GM18520 (cell line): ENCODE data around the gene CTU2.

Experiments used
- ATAC-seq: cut with Tn5 transposase; IDR thresholded peaks from one replicate; pipeline ENCODE4 v1.9.1; 2021; ENCODE audit not compliant: unreplicated experiment

CTU2 gene

DNA sequence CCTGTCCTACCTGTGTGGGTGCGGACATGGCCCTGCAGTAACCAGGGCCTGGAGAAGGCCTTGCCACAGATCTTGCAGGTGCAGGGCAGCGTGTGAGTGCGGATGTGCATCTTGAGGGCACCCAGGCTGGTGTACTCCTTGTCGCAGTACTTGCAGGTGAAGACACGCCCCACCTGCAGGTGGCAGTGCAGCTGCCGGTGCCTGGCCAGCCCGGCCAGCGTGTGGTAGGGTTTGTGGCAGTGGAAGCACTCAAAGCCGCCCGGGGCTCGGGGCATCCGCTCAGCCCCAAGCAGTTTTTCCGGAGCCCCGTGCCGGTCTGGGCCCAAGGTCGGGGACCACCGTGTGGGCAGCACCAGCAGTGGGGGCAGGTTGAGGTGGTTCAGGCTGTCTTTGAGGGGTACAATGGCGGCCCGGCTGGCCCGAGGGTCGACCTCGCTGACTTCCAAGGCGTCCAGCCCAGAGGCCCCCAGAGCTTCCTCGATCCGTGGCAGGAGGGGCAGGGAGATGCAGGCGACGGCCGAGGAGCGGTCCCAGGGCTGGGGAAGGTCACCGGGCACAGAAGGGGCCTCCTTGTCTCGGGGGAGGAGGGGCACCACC is 25.1 kb upstream of the CTU2 start:
- no peak for ATAC-seq

DNA sequence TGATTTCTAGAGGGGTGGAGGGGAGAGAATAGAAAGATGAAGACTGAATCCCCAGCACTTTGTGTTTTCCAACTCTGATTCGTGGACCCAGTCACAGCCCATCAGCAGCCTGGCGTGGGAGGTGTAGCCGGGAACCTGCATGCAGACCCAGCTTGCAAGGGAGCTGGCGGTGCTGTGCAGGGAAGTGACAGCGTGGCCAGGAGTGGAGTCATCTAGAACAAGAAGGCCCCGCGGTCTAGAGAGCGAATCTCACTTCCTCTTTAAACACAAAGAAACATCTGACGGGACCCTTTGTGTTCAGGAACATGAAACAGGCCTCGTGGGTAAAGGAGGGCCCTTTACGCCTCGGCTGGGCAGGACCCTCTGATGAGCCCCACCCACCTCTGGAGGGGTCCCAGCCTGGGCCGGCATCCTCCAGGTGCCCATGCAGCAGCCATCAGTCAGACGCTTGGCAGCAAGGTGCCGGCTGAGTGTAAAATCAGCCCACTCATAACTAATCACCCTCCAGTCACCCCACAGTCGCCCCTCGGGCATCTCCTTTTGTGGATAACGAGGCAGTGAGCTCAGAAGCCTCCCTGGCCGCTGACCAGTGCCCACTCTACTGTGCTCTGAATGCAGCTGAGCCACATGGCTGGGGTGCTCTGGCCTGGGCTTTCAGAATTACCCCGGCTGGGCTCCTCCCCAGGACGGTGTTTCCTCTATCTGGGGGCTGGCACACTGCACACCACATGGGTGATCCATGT is 24.4 kb upstream of the CTU2 start:
- peak; percentile 38 for ATAC-seq

DNA sequence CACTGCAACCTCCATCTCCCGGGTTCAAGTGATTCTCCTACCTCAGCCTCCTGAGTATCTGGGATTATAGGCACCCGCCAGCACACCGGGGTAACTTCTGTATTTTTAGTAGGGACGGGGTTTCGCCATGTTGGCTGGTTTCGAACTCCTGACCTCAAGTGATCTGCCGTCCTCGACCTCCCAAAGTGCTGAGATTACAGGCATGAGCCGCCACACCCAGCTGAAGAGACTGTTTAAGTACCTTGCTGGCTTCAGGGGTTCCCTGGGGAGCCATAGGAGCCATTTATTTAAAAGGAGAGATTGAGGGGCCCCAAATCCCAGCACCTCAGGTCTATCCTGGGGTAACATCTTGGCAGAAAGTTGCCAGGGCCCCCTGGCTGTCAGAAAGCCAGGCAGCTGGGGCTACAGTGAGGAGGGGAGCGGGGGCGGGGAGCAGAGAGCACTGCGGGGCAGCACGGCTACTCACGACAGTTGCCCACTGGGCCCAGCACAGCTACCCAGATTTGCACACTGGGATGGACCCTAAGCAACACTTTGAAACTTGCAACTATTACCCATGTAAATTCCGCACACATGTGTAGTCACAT is 21.6 kb upstream of the CTU2 start:
- no peak for ATAC-seq

DNA sequence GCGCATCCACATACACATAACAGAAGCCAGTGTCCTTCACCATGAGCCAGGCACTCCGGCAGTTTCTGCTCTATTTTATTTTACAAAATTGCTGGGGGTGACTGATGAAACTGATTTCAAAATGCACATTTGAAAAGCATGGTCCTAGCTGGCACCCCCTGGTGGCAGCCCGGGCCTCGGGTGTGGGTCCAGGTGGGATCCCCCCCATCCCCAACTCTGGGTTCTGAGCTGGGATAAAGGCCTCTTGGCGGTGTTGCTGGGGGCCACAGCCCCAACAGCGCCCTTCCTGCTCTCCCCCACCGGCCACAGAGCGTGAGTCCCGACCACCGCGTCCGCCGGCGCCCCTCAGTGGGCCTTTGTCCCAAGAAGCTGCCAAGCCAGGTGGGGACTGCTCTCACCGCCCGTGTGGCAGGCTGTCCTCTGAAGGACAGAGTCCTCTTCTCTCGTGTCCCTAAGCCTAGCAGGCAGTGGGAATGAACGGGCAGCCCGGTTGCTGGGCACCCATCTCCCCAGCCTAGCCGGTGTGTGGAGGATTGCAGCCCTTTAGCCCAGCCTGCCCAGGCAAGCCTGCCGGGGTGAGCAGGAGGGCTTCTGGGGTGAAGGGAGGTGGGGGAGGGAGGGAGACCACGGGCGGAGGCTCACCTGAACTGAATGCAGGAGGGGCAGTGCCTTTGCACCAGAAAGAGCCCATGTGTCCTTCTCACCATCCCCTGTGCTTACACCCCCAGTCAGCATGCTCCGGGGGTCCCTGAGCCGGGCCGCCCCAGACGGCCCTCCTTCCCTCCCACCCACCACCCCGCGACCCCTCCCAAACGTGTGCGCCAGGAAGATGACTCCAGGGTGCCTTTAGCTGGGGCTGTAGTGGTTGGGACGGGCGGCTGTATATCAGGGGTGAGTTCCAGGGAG is 20.9 kb upstream of the CTU2 start:
- ATAC-seq = no peak

DNA sequence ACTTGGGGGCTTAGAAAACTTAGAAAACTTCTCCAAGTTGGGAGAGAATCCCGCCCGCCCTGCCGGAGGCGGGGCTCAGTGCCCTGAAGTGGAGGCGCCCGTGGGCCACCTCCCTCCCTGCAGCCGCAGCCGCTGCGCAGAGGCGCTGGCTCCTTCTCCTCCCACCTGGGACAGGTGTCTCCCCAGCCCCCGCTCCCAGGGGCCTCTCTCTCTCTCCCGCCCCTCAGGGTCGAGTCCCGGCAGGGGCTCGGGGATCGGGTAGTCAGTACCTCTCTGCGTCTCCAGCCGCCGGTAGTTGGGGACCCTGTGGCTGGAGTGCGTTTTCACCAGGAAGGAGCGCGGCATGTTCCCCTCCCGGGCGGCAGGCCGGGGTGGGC is 20.3 kb upstream of the CTU2 start:
- peak; percentile 11 for ATAC-seq

DNA sequence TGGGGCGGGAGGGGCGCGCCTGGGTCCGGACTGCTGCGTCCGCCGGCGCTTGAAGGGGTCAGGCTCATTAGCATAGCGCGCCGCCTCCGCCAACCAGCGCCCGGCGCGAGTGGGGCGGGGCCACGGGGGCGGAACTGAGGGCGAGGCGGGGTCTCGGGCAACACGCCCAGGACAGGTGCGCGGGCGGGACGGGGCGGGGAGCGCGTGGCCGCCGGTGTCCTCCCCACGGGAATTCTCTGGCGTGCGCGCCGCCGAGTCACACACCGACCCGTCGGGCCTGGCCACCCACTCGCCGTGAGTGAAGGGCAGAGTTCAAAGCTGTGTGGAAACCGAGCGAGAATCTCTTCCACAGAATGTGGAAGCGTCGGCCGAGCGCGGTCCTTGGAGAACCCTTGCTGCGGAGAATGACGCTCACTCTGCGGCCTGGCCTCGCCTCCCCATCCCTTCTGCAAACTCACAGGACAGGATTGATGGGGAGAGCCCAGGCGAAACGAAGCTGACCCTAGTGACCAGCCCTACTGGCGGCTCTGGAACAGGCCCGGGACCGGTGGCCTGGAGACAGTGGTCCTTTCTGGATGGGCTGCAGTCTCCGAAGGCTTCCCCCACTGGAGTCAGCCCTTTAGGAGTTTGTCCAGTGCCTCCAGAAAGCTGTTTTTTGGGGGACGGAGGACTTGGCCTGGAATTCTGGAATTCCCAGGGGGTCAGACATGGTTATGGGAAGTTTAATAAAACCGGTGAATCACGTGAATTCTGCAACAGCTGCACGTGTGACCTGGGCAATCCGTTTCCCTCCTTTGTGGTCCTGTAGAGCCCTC is 19.7 kb upstream of the CTU2 start, which contains the start of gene SNAI3:
TSS of gene SNAI3 (minus strand) at position 69 of the 815 bp plus-strand sequence. CDS start 101 bp downstream, outside the sequence.
- ATAC-seq = peak; percentile 64

DNA sequence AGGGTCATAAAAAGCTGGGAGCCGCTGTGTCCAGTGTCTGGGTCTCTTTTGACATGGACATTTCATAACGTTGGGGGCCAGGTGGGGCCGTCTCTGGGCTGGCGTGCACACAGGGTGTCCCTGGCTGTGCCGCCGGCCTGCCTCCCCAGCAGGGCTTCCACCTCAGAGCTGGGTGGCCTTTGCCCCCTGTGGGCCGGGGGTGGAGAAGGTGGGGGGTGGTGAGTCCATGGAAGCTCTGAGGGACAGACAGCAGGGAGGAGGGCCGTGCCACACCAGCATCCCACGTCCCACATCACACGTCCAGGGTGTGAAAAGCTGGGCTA is 19.1 kb upstream of the CTU2 start:
- ATAC-seq = no peak

DNA sequence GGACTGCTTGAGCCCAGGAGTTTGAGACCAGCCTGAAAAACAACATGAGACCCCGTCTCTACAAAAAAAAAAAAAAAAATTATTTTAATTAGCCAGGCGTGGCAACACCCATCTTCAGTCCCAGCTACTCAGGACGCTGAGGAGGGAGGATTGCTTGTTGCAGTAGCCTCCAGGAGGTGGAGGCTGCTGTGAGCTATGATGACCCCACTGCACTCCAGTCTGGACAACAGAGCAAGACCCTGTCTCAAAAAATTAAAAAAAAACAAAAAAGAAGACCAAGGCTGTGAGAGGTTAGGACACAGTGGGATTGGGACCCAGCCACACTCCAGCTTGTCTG is 18.7 kb upstream of the CTU2 start:
- no peak for ATAC-seq

DNA sequence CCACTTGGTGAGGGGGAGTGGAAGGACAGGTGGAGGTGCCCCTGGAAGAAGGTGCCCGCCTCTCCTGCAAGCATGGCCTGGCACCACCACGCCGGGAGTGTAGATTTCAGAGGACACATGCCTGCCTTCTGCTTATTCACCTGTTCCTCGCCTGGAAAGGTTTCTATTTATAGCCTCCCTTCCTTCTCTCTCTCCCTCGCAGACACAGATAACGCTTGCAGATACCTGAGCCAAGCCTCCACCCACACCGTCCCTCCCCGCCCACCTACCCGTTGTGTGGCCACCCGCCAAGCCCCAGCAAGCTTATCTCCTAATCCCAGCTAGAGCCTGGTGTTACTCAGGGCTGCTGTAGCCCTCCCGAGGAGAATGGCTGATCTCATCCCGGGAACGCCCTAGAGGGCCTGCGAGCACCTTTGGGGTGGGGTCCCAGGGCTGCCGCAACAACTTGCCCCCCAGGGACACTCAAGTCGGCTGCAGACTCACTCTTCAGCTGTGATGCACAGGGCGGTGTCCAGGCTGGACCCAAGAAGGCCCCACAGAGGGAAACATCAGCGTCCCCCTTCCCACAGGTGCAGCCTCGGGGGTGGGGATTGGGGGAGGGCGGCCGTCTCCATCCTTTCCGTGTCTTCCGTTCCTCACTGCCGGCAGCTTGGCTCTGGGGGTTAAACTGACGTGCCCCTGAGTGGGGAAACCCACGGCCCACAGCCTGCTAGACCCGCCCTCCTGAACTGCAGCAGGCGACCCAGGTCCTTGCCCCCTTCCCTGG is 18.1 kb upstream of the CTU2 start:
- no peak for ATAC-seq

DNA sequence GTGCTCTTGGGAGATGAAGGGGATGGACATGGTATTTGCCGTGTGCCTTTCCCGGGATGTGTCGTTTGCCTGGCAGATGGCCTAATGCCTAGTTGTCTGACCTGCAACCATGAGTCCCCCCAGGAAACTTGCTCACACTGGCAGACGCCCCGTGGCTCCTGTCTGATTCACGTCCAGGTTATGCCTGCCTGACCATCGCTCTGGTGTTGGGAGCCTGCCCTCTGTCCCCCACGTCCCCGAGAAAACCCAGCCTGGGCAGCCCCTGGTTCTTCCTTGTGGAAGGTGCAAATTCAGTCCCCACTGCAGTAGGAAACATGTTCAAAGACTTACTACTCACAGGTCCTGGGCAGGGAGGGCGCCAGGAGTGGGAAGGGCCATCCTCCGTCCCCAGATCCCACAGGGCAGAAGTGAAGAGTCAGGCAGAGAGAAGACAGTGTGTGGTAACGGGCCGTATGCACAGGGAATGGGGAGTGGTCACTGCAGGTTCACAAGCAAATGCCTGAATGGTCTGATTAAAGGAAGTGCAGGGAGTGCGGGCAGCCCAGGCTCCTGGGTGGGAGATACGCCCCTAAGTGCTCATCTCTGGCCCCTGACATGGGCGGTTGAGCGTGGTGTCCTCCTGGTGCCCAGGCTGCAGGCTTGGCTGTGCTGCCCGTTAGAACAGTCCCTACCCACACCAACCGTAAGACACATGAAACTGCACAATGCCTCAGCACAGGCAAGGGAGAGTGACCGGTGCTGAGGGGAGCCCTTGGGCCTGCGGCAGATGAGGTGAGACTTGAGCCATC is 15.8 kb upstream of the CTU2 start:
- ATAC-seq = no peak

DNA sequence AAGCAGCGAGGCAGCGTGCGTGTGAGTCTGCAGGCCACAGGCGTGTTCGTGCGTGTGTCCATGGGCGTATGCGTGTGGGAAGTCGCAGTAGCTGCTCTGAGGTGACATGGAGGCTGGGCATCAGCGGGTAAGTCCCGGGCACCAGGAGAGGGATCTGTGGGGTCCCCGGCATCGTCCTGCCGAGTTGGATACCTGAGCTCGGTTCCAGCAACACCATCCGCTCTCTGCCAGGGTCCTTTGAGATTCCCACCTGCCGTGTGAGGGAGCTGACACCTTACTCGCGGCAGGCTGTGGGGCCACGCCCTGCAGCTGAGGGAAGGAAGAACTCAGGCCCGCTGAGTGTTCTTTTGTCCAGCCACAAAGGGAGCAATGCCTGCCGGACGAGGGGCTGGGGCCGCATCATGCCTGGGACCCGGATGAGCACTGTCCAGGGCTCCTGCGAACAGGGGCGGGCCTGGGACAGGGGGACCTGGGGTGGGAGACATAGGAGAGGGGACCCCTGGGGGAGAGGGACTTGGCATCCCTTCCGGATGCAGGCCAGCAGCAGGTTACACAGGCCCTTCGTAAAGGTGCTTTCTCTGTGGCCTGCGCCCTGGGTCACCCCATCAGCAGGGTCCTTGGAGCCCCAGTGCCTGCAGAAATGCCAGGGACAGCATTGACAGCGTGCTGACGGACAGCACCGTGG is 15.0 kb upstream of the CTU2 start:
- ATAC-seq = no peak

DNA sequence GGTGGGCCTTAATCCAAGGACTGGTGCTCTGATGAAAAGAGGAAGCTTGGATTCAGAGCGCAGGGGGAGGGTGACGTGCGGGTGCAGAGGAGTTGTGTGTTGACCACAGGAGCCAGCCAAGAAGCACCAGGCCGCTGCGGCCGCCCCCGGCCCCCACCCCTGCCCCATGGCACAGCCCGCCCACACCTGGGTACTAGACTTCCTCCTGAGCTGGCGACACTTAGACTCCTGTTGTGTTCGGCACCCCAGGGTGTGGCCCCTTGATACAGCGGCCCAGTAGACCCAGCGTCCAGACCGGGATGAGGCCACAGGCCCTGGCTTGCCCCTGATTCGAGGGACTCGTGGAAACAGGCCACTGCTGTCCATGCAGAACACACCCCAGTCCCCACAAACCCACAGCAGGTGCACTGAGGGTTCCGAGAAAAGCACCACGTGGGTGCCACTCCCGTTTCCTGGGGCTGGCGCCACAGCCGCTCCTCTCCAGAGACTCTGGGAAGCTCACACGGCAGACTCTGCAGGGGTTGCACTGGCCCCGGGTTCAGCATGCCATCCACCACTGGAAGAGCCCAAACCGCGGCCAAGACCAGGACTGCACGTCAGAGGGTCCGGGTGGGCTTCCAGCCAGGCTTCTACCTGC is 14.3 kb upstream of the CTU2 start:
- ATAC-seq = no peak

DNA sequence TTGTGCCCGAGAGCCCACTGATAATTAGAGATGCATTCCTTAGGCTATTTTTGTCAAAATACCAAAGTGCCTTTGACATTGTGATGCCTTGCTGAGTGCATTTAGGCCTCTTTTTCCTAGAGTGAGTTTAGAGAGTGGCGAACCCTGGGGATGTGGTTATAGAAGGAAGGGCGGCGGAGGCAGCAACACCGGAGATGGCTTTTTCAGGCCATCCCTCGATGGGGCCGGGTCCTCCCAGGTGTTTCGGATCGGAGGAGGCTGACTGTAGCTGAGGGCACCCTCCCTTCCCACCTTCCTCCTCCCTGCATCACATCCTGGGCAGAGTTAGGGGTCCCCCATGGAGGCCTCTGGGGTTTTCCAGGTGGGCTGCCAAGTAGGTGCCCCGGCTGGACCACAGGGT is 13.4 kb upstream of the CTU2 start:
- no peak for ATAC-seq

DNA sequence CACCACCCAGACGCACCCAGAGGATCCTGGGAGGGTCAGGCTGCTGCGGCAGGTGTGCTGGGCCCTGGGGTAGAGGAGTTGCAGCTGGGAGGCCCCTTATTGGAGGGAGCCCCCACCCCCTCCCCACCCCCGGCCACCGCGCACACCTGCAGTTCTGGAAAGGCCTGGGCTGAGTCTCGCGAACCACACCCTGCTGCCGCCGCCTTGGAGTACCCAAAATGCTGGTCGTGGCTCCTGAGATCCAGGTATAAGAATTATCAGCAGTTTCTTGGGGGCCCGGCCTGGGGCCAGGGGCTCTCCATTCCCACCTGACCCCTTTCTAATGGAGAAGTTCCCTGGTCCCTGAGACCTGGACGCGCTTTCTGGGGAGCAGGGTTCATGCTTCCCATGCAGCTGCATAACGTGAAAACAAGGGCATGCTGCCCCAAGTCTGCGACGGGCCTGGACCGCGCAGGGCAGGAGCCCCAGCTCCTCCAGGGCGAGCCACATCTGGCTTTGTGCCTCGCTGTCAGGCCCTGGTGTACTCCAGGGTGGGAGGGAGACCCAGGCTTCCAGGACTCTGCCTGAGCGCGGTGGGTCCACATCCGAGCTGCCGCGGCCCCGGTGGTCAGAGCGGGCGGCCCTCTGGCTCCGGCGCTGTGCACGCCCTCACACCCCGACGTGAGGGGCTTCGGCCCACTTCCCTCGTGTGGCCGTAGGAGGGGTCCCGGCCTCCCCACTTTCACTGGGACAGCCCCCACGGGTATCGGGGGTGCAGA is 12.7 kb upstream of the CTU2 start:
- ATAC-seq = no peak

DNA sequence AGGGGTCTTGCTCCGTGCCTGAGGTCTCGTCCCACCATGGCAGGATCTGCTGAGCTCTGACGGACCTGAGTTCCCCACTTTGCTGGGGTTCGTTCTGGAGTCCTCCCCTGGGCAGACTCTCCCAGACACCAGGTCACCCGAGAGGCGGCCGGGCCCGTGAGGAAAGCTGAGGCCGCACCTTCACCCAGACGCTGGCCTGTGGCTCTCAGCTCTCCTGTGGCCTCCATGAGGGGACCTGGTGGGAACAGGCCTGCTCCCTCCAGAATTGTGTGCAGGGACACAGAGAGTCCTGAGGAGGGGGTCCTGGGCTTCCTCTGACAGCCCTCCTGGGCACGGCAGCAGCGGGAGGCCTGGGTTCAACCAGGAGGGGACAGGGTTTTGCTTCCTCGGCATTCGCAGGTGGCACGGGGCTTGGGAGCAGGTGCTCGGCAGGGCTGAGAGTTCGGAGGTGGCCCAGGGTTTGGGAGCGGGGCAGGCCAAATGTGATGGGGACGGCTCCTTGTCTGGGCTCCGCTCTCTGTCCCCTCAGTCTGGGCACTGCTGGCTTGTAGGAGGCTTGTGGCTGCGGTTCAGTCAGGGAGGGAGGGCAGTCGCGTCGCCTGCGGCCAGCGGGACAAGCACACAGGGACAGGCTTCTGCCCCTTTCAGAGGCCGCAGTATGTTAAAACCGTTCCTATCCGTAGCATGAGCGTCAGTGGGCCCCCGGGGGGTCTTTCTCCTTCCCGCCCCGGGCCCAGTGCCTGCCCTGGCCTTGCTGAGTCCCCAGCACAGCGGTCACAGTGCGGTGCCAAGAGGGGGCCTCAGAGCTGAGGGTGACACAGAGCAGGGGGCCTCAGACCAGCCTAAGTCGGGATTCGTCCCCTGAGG is 11.8 kb upstream of the CTU2 start:
- no peak for ATAC-seq

DNA sequence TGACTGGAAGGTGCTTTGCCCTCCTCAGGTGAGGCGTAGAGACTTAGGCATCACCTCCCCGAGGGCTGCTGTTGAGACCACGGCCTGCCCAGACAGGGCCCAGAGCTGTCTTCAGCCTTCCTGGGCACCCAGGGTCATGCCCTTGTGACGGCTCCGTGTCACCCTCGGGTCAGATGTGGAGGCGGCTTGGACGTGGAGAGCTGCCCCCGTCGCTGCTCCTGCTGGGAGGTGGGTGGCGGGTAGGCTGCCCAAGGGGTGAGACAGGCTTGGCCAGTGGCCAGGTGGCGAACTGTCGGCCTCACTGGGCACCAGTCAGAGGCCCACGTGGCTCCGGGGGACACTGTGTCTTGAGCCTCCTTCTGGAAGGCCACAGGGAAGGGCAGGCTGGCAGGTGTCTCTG is 11.1 kb upstream of the CTU2 start:
- ATAC-seq = no peak

DNA sequence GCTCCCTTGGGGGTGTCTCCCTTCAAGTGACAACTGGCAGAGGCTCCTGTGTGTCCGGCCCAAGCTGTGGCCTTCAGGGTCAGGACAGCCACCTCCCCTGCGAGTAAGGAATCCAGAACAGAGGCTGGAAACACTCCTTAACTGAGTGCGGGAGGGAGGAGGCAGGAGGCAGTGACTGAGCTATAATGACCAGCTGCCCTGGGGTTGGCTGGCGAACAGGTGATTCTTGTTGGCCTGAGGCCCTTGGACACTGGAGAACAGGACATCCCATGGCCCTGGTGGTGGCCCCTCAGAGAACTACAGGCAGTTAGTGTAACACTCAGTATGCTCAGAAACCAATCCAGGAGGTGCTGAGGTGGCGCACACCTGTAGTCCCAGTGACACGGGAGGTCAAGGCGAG is 10.6 kb upstream of the CTU2 start:
- no peak for ATAC-seq
